ENCODE data around the gene KDM8.

DNA sequence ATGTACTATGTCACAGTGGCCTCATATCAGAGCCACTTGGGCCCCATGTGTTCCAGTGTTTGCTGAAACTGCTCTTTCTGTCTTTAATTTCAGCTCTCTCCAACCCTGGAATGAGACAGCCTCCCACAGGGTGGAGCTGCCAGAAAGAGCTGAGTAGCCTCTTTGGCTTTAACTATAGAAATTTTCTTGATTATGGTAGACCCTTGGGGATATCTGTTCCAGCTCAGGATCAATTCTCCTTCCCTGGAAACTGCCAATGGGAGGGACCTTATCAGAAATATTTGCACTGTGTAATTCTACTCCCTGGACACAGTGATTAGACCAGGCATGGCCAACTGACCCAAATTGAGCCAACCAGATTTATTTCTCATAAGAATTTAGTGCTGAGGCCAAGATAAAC lies 39.0 kb upstream of the KDM8 start:
- TF ChIP-seq EZH2phosphoT487 (conservative IDR thresholded peaks at IDR 0.05; ENCODE audit: low read length): no peak
- TF ChIP-seq, protein P1, sequence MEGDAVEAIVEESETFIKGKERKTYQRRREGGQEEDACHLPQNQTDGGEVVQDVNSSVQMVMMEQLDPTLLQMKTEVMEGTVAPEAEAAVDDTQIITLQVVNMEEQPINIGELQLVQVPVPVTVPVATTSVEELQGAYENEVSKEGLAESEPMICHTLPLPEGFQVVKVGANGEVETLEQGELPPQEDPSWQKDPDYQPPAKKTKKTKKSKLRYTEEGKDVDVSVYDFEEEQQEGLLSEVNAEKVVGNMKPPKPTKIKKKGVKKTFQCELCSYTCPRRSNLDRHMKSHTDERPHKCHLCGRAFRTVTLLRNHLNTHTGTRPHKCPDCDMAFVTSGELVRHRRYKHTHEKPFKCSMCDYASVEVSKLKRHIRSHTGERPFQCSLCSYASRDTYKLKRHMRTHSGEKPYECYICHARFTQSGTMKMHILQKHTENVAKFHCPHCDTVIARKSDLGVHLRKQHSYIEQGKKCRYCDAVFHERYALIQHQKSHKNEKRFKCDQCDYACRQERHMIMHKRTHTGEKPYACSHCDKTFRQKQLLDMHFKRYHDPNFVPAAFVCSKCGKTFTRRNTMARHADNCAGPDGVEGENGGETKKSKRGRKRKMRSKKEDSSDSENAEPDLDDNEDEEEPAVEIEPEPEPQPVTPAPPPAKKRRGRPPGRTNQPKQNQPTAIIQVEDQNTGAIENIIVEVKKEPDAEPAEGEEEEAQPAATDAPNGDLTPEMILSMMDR (IDR thresholded peaks at IDR 0.05; ENCODE audit: insufficient read depth, low read length, poor library complexity, severe bottlenecking): no peak
